OCI-LY7 (cell line): Measurements from ENCODE around the gene TMEM123. TPM values are rescaled to one million over a fixed set of nuclear protein-coding genes. Genes with fewer than 3 reads are reported as not detected.
A peak's percentile ranks its signal among the peaks of the same experiment; 100 is the strongest.

Experiments
- BruUV-seq: library from RNA; stranded (reverse); fragments of 400-500 nt; replicated peaks from 2 replicates; lab custom pipeline; 2021; lab: Mats Ljungman, UMichigan
- CTCF ChIA-PET: fragments of 300-600 bp; sonication (Branson Sonifier 250); formaldehyde crosslinking; loops from one replicate; lab custom pipeline; 2022; ENCODE audit warnings: antibody characterized with exemption; ENCODE audit not compliant: unreplicated experiment; lab: Charles Lee
- POLR2A ChIA-PET: fragments of 300-600 bp; sonication (Branson Sonifier 250); formaldehyde crosslinking; loops from one replicate; lab custom pipeline; 2022; ENCODE audit warnings: antibody characterized with exemption; lab: Charles Lee
- DNase-seq: peaks from one replicate; pipeline ENCODE4 v3.0.0-alpha.2; 2015; ENCODE audit warnings: low spot score
- H2AFZ ChIP-seq: fragments of 200-600 bp; sonication (generic), shearing (Covaris generic); 2 replicates; pipeline ENCODE4 v1.6.1; 2014; ENCODE audit warnings: mild to moderate bottlenecking, antibody characterized with exemption, low read length, moderate library complexity
- H3K27ac ChIP-seq: fragments of 200-600 bp; sonication (generic); 2 replicates; pipeline ENCODE4 v1.5.1; 2014; ENCODE audit warnings: mixed run types, low read depth, mild to moderate bottlenecking, moderate library complexity, low read length, inconsistent platforms; ENCODE audit not compliant: poor library complexity, severe bottlenecking
- H3K36me3 ChIP-seq: fragments of 200-600 bp; sonication (generic); 2 replicates; pipeline ENCODE4 v1.6.1; 2014; ENCODE audit warnings: mild to moderate bottlenecking, antibody characterized with exemption, low read length, moderate library complexity, mixed read lengths; ENCODE audit not compliant: insufficient read depth
- H3K4me1 ChIP-seq: fragments of 200-600 bp; sonication (generic); 2 replicates; pipeline ENCODE4 v1.5.1; 2014; ENCODE audit warnings: mild to moderate bottlenecking, low read length; ENCODE audit not compliant: insufficient read depth, poor library complexity, severe bottlenecking
- H3K4me2 ChIP-seq: fragments of 200-600 bp; sonication (generic); 2 replicates; pipeline ENCODE4 v1.6.1; 2014; ENCODE audit warnings: mild to moderate bottlenecking, low read length
- H3K4me3 ChIP-seq: fragments of 200-600 bp; sonication (generic); 2 replicates; pipeline ENCODE4 v1.5.1; 2014; ENCODE audit warnings: mild to moderate bottlenecking, low read depth, low read length; ENCODE audit not compliant: poor library complexity, severe bottlenecking
- H3K79me2 ChIP-seq: fragments of 200-600 bp; sonication (generic); 2 replicates; pipeline ENCODE4 v1.6.1; 2016; ENCODE audit warnings: low read depth, mild to moderate bottlenecking, low read length, moderate library complexity, mixed read lengths; ENCODE audit not compliant: insufficient read depth
- H3K9me2 ChIP-seq: fragments of 200-600 bp; sonication (generic); 2 replicates; pipeline ENCODE4 v1.6.1; 2016; ENCODE audit warnings: mild to moderate bottlenecking, low read length, mixed read lengths; ENCODE audit not compliant: insufficient read depth
- H3K9me3 ChIP-seq: fragments of 200-600 bp; sonication (generic); 2 replicates; pipeline ENCODE4 v1.6.1; 2014; ENCODE audit warnings: mild to moderate bottlenecking, mixed run types, low read length, mixed read lengths
- H4K20me1 ChIP-seq: fragments of 200-600 bp; sonication (generic); 2 replicates; pipeline ENCODE4 v1.6.1; 2014; ENCODE audit warnings: mild to moderate bottlenecking, antibody characterized with exemption, low read length, moderate library complexity, mixed read lengths; ENCODE audit not compliant: insufficient read depth
- EZH2phosphoT487 ChIP-seq: fragments of 200-600 bp; sonication (generic); IDR thresholded peaks from 2 replicates; pipeline ENCODE4 v1.6.1; 2018; ENCODE audit warnings: low read depth, borderline replicate concordance, mild to moderate bottlenecking, mixed run types, antibody characterized with exemption, low read length, moderate library complexity, mixed read lengths
- intact Hi-C: fragments of 100-400 bp; cut with micrococcal nuclease; formaldehyde crosslinking; loops from one replicate; pipeline ENCODE4 v1.10.0; 2022; ENCODE audit not compliant: unreplicated experiment
- total RNA-seq, 2 experiments: library from RNA; depleted of rRNA in 1 of 2; stranded (reverse); fragments of >200 nt in 1 of 2; shearing (Covaris generic) in 1 of 2; gene quantifications; 2 replicates each; pipeline ENCODE4 v1.2.3, GENCODE V29; 2014 to 2022
- TF ChIP-seq, protein P1 (sequence below): fragments of 200-600 bp; sonication (generic); conservative IDR thresholded peaks from 2 replicates; pipeline ENCODE4 v1.5.1; 2014; ENCODE audit warnings: mild to moderate bottlenecking, antibody characterized with exemption, low read length, moderate library complexity, mixed read lengths

Gene TMEM123
- total RNA-seq, 2 experiments from 2014 or later = 127 to 232 TPM

- H3K9me3 ChIP-seq = peaks cover 10% of the 10 kb centered on the region
- no peak overlapping the region for H3K27ac ChIP-seq
- no peak overlapping the region for H3K4me3 ChIP-seq
- CTCF ChIA-PET = interaction anchor here (0.6 kb wide), 1 partner anchor 21 kb away, joined by 3 read pairs; no protein-coding TSS in a partner anchor
- TF ChIP-seq, protein P1, sequence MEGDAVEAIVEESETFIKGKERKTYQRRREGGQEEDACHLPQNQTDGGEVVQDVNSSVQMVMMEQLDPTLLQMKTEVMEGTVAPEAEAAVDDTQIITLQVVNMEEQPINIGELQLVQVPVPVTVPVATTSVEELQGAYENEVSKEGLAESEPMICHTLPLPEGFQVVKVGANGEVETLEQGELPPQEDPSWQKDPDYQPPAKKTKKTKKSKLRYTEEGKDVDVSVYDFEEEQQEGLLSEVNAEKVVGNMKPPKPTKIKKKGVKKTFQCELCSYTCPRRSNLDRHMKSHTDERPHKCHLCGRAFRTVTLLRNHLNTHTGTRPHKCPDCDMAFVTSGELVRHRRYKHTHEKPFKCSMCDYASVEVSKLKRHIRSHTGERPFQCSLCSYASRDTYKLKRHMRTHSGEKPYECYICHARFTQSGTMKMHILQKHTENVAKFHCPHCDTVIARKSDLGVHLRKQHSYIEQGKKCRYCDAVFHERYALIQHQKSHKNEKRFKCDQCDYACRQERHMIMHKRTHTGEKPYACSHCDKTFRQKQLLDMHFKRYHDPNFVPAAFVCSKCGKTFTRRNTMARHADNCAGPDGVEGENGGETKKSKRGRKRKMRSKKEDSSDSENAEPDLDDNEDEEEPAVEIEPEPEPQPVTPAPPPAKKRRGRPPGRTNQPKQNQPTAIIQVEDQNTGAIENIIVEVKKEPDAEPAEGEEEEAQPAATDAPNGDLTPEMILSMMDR = no peak
- TF ChIP-seq EZH2phosphoT487 = no peak
- H3K4me2 ChIP-seq = no peak overlapping the region
- no peaks in the 10 kb centered on the region for H3K9me2 ChIP-seq
- no TSS peak for BruUV-seq
- no peak overlapping the region for H2AFZ ChIP-seq
- peaks cover 98% of the 10 kb centered on the region for H3K4me1 ChIP-seq
- H3K36me3 ChIP-seq = peaks cover 66% of the 10 kb centered on the region
- H4K20me1 ChIP-seq = peaks cover 7% of the 10 kb centered on the region; the same call in 1 of the 2 replicates
- DNase-seq = no peak
- H3K79me2 ChIP-seq = peaks cover 87% of the 10 kb centered on the region
- POLR2A ChIA-PET = interaction anchor here (0.6 to 2.3 kb wide), 11 partner anchors 17 to 1656 kb away, joined by 3 to 6 read pairs (median 4); partner anchors contain the start of gene TMEM123
- intact Hi-C loops = no loop called here
These were observed 25.5 kb downstream of the TMEM123 start for GRCh38 chr11:102427068-102427467.

GRCh38 chr11:102426570-102426969, 26.0 kb downstream of the TMEM123 start:
- peaks cover 87% of the 10 kb centered on the region for H3K79me2 ChIP-seq
- 0 out of 2 replicates have a peak overlapping the region, but pooled peaks have one; percentile 7 for H3K4me2 ChIP-seq
- intact Hi-C loops = no loop called here
- H2AFZ ChIP-seq = no peak overlapping the region
- peaks cover 65% of the 10 kb centered on the region for H3K36me3 ChIP-seq
- CTCF ChIA-PET = interaction anchor here (1.0 kb wide), 1 partner anchor 18 kb away, joined by 3 read pairs; no protein-coding TSS in a partner anchor
- peaks cover 5% of the 10 kb centered on the region for H3K9me3 ChIP-seq
- no peak overlapping the region for H3K27ac ChIP-seq
- H3K9me2 ChIP-seq = no peaks in the 10 kb centered on the region
- DNase-seq = no peak
- H3K4me1 ChIP-seq = peaks cover 100% of the 10 kb centered on the region
- TF ChIP-seq, protein P1 = no peak
- TF ChIP-seq EZH2phosphoT487 = no peak
- POLR2A ChIA-PET = interaction anchor here (0.6 to 2.3 kb wide), 14 partner anchors 9 to 1656 kb away, joined by 3 to 6 read pairs (median 4); partner anchors contain the start of gene TMEM123
- no peak overlapping the region for H3K4me3 ChIP-seq
- no TSS peak for BruUV-seq
- peaks cover 11% of the 10 kb centered on the region; the same call in 1 of the 2 replicates for H4K20me1 ChIP-seq

GRCh38 chr11:102426000-102426399, 26.6 kb downstream of the TMEM123 start:
- intact Hi-C loops = no loop called here
- Histone ChIP-seq H3K9me2 (no peaks in the 10 kb centered on the region), H3K4me1 (peaks cover 100% of the 10 kb centered on the region), H3K36me3 (peaks cover 62% of the 10 kb centered on the region), H3K4me2 (peak overlapping the region; percentile 7; the same call in 1 of the 2 replicates), H3K4me3 (no peak overlapping the region), H3K79me2 (peaks cover 87% of the 10 kb centered on the region), H4K20me1 (peaks cover 15% of the 10 kb centered on the region; the same call in 1 of the 2 replicates), H3K27ac (no peak overlapping the region), H3K9me3 (no peaks in the 10 kb centered on the region), H2AFZ (no peak overlapping the region)
- CTCF ChIA-PET = interaction anchor here (1.0 kb wide), 1 partner anchor 17 kb away, joined by 3 read pairs; no protein-coding TSS in a partner anchor
- TF ChIP-seq EZH2phosphoT487 = no peak
- TF ChIP-seq, protein P1 = no peak
- no peak for DNase-seq
- POLR2A ChIA-PET = interaction anchor here (0.6 to 3.9 kb wide), 16 partner anchors 8 to 1655 kb away, joined by 3 to 13 read pairs (median 4); partner anchors contain the start of gene TMEM123
- BruUV-seq = TSS peak; percentile 14
